Cardiac fibroblast (primary cell): Measurements from ENCODE around the gene RPL22.

Experiments
- DNase-seq, 2 donors: peaks; one replicate each; pipeline versions ENCODE4 v3.0.0 to v3.0.0-alpha.2; 2010; ENCODE audit warnings: low read depth in 2 of 2
- H3K4me3 ChIP-seq, 2 donors: replicated peaks in 1 of 2; 1 replicate in 1 of 2; 2 replicates in 1 of 2; pipeline ENCODE4 v1.5.1; 2011; ENCODE audit warnings: low read depth in 2 of 2, low read length in 2 of 2, mild to moderate bottlenecking in 2 of 2, moderate library complexity in 1 of 2
- CTCF ChIP-seq: IDR thresholded peaks from one replicate; pipeline ENCODE4 v1.5.1; 2011; ENCODE audit warnings: low read depth, mild to moderate bottlenecking, low read length, inconsistent platforms

RPL22 gene

GRCh38 chr1:6245086-6245868, 45.9 kb upstream of the RPL22 start:
- peak overlapping the region in 1 of 2 donors; percentile 1 for H3K4me3 ChIP-seq
- peak; percentile 77 to 85 for DNase-seq
- TF ChIP-seq CTCF: peak; percentile 57

DNA sequence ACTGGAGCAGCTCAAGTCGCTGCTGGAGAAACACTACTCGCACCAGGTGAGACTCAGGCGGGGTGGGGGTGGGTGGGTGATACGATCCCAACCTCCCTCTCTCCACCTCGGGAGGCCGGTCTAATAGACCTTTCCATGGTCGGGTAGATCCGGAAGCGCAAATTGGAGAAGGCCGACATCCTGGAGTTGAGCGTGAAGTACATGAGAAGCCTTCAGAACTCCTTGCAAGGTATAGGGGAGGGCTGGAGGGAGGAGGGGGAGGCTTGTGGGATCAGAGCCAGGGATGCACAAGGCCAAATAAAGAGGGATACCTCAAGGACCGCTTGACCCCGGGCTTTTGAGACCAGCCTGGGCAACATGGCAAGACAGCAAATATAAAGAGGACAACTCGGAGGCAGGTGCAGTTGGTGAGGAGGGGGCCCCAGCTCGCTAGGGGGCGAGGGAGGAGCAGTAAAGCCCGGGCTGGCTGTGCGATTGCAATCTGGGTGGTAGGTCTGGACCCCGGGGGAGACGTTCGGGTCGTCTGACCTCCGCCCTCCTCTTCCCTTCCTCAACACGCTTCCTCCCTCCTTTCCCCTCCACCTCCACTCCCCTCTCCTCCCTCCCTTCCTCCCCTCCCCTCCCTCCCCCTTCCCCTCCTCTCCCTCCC, 45.1 kb upstream of the RPL22 start:
- no peak for DNase-seq
- TF ChIP-seq CTCF: no peak
- no peak overlapping the region for H3K4me3 ChIP-seq

GRCh38 chr1:6243993-6244392, 44.6 kb upstream of the RPL22 start, which contains the start of gene HES3:
TSS of gene HES3 (plus strand) at chr1:6244179. CDS start at chr1:6244366, 187 bp downstream.
- TF ChIP-seq CTCF: no peak
- DNase-seq: no peak
- H3K4me3 ChIP-seq: no peak within 1 kb of the TSS

- no peak for DNase-seq
- TF ChIP-seq CTCF: no peak
- no peak overlapping the region for H3K4me3 ChIP-seq
These were observed 43.8 kb upstream of the RPL22 start for GRCh38 chr1:6243053-6243834.

- TF ChIP-seq CTCF: no peak
- H3K4me3 ChIP-seq: no peak overlapping the region
- no peak for DNase-seq
These were observed 42.7 kb upstream of the RPL22 start for GRCh38 chr1:6241887-6242740.
